Right cardiac atrium (tissue), 5 donors: ENCODE measurements around the gene TTC7B. TPM values are rescaled to one million over a fixed set of nuclear protein-coding genes. Genes with fewer than 3 reads are reported as not detected.

Experiments
- ATAC-seq, 2 donors: fragments of 200-7000 bp; cut with Tn5 transposase; one replicate each; pipeline versions ENCODE4 v1.8.0 to v1.9.1; 2020; ENCODE audit warnings: moderate library complexity in 2 of 2, mild to moderate bottlenecking in 1 of 2
- DNase-seq, 3 donors: peaks; one replicate each; pipeline ENCODE4 v3.0.0-alpha.2; 2020
- H3K27ac ChIP-seq: one replicate; pipeline ENCODE4 v1.5.1; 2013; ENCODE audit warnings: mild to moderate bottlenecking, low read length, control low read depth, moderate library complexity
- H3K27me3 ChIP-seq: one replicate; pipeline ENCODE4 v1.6.1; 2013; ENCODE audit not compliant: control insufficient read depth, insufficient read depth
- H3K4me1 ChIP-seq: one replicate; pipeline ENCODE4 v1.6.1; 2013; ENCODE audit warnings: low read length; ENCODE audit not compliant: control insufficient read depth, insufficient read depth
- H3K4me3 ChIP-seq: one replicate; pipeline ENCODE4 v1.5.1; 2013; ENCODE audit warnings: low read length, control low read depth
- H3K9me3 ChIP-seq: one replicate; pipeline ENCODE4 v1.6.1; 2013; ENCODE audit warnings: low read length; ENCODE audit not compliant: control insufficient read depth
- WGBS: extraction: QIAGEN DNeasy Blood & Tissue Kit; methylation state at CpG from one replicate; pipeline ENCODE4 v1.1.7; 2013; 5-methylcytosine and 5-hydroxymethylcytosine counted together
- intact Hi-C, 4 donors: fragments of 100-400 bp; cut with DNase I; formaldehyde crosslinking; loops; one replicate each; pipeline versions ENCODE4 v1.11.0 to v1.14.0; 2022 to 2023
- polyA plus RNA-seq: library from polyadenylated mRNA; stranded (reverse); fragments of 200-250 nt; gene quantifications from one replicate; pipeline ENCODE4 v1.2.3, GENCODE V29; 2013
- total RNA-seq, 4 donors: library from RNA; stranded (reverse); fragmentation: NEBNext Ultra II Directional; extraction: Animal tissue kit (Norgen Biotek cat#: 25700); gene quantifications; one replicate each; pipeline ENCODE4 v1.2.1, GENCODE V29; 2021
- donor health status: healthy with polysubstance abuse.
- donor health status: DM: no; HTN: yes; CAD: no.
- donor health status: DM: no; HTN: no; CAD: no.
- donor health status: DM: no; HTN: yes; CAD: no; lungs with severe emphysema.
- donor health status: DM: yes; HTN: yes; CAD: no.

TTC7B gene
- total and polyA plus RNA-seq, 5 donors, result 38.1 to 88.7 (median 82.8) TPM

DNA sequence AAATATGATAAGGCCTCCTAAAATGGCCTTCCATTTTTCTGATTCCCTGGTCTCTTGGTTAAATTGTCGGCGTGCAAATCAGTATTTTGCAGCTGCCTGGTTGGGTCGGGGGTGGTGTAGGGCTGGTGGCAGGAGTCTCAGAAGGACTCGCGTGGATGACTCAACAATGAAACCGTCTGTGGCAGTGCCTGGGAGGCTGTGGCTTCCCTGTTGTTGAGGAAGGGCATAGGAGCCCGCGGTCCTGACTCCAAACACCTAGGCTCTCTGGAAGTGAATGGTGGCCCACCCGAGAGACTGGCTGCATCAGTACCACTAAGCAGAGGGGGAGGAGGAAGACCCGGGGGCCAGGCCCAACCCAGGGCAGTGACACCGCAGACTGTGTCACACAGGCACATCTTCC, 207.9 kb downstream of the TTC7B start:
- no peaks in the 10 kb centered on the region for H3K27me3 ChIP-seq
- no peaks in the 10 kb centered on the region for H3K4me1 ChIP-seq
- intact Hi-C loops, result no loop called here
- H3K9me3 ChIP-seq, result no peaks in the 10 kb centered on the region
- WGBS, result 87% methylated on average over 11 of the region's 11 CpGs
- ATAC-seq, result no peak
- no peak overlapping the region for H3K4me3 ChIP-seq
- no peak for DNase-seq
- no peak overlapping the region for H3K27ac ChIP-seq

DNA sequence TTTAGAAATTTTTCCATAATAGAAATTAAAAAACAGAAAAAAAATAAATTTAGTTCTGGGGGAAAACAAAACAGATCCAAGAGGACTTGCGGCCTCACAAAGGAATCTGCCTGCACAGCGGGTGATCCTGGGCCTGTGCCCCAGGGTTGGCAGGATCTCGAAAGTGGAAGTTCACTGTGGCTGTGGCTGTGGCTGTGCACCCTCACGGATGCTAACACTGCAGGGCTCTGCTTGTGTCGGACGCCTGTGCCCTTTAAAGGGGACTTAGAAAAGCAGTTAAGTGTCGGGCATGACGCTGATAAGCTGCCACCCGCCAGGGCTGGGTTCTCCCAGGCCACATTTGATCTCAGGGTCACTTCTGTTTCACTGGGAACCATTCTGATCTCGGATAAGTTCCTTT, 209.1 kb downstream of the TTC7B start:
- no peaks in the 10 kb centered on the region for H3K27me3 ChIP-seq
- H3K4me1 ChIP-seq, result no peaks in the 10 kb centered on the region
- no peak for DNase-seq
- no peaks in the 10 kb centered on the region for H3K9me3 ChIP-seq
- WGBS, result 68% methylated on average over 10 of the region's 10 CpGs
- intact Hi-C loops, result no loop called here
- no peak overlapping the region for H3K4me3 ChIP-seq
- H3K27ac ChIP-seq, result peak overlapping the region; percentile 42
- peak; percentile 53 to 68 for ATAC-seq

DNA sequence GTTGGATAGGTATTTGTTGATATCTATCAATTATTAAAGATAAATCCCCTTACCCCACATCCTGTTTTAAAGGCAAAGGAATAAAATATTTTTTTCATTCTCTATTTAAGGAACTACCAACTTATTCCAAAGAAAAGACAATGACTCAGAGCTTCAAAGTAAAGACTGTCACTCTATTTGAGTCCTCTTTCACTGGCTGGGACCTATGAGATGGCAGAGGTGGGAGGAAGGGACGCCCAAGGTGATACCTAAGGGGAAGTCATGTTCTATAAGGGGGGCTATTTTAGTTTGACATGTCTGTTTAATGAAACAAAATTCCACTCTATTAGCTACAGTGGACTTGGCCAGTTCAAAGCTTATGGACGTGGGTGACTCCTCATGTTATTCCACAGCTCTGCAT, 209.8 kb downstream of the TTC7B start:
- no peaks in the 10 kb centered on the region for H3K9me3 ChIP-seq
- H3K27me3 ChIP-seq, result no peaks in the 10 kb centered on the region
- H3K4me3 ChIP-seq, result no peak overlapping the region
- 95% methylated on average over 2 of the region's 2 CpGs for WGBS
- H3K4me1 ChIP-seq, result no peaks in the 10 kb centered on the region
- DNase-seq (no peak), ATAC-seq (no peak)
- intact Hi-C loops, result no loop called here
- no peak overlapping the region for H3K27ac ChIP-seq

DNA sequence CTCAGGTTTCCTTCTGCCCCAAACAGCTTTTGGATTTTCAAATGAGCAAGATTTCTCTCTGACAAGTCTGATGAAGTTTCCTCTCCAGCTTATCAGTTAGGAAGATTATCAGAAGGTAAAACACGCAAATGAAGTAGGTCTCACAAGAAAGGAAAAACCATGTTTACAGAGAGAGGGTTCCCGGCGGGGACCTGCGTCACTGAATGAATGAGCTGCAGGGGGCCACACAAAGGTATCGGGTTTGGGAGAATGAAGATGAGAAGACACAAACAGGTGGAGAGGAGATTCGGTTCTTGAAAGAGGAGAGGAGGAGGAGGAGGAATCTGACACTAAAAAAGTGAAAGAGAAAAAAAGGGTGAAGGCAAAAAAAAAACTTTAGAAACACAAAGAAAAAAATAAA, 210.8 kb downstream of the TTC7B start:
- H3K27ac ChIP-seq, result no peak overlapping the region
- H3K9me3 ChIP-seq, result no peaks in the 10 kb centered on the region
- H3K4me3 ChIP-seq, result no peak overlapping the region
- DNase-seq, result no peak
- no peaks in the 10 kb centered on the region for H3K27me3 ChIP-seq
- H3K4me1 ChIP-seq, result no peaks in the 10 kb centered on the region
- no peak for ATAC-seq
- intact Hi-C loops, result no loop called here
- WGBS, result 79% methylated on average over 6 of the region's 6 CpGs

DNA sequence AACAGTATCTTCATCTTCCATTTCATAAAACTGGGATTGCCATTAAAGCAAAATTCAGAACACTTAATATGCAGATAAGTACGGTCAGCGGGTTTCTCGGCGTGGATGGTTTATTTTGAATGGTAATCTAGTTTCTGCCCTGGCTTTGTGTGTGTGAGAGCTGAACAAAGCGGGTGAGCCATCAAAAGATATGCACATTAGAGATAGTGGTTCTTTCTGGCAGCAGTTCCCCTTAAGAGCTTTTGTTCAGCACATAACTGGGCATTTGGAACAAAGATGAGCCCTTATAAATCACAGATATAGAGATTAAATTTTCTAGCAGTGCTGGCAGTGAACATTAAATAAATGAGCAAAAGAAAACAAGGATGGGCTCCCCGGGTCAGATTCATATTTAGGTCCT, 211.9 kb downstream of the TTC7B start:
- no peak overlapping the region for H3K4me3 ChIP-seq
- H3K27me3 ChIP-seq, result no peaks in the 10 kb centered on the region
- DNase-seq (no peak), ATAC-seq (peak in 1 of 2 donors; percentile 46)
- intact Hi-C loops, result no loop called here
- H3K27ac ChIP-seq, result no peak overlapping the region
- no peaks in the 10 kb centered on the region for H3K9me3 ChIP-seq
- WGBS, result 61% methylated on average over 6 of the region's 6 CpGs
- no peaks in the 10 kb centered on the region for H3K4me1 ChIP-seq

DNA sequence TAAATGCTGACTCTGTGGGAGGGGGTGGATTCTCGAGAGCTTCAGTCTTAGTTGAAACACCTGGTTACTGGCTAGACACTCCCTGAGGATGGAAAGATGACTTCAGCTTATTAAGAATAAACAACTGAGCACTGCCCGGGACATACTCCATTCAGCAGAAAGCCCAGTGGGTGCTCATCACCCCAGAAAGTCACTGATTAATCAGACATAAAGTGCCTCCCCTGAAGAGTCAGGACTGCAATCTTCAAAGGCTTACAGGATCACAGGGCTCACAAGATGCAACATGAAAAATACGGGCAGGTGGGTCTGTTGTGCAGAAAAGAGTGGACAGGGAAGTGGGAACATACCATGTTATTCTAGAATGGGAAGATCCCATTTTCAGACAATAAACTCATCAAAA, 212.4 kb downstream of the TTC7B start:
- Histone ChIP-seq H3K27ac (no peak overlapping the region), H3K4me1 (no peaks in the 10 kb centered on the region), H3K9me3 (no peaks in the 10 kb centered on the region), H3K27me3 (no peaks in the 10 kb centered on the region), H3K4me3 (no peak overlapping the region)
- ATAC-seq, result no peak
- intact Hi-C loops, result no loop called here
- 94% methylated on average over 3 of the region's 3 CpGs for WGBS
- DNase-seq, result no peak

DNA sequence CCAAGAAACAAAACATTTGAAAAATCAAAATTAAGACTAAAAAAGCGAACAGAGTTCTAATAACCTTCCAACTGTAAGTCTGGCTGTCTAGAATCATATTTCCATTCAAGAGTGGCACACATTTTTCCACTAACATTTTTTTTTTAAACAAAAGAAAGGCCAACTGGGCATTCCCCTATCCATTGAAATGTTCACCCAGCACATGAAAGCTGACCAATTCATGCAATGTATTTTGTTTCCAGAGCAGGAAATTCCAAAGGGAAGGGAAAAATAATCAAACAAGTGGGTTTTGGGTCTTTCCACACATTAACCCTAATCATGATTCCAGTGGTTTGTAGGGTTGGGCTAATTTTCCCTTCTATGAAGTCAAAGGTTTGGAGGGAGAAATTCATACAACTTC, 212.9 kb downstream of the TTC7B start:
- Histone ChIP-seq H3K9me3 (no peaks in the 10 kb centered on the region), H3K4me3 (no peak overlapping the region), H3K27ac (no peak overlapping the region), H3K27me3 (no peaks in the 10 kb centered on the region), H3K4me1 (no peaks in the 10 kb centered on the region)
- DNase-seq (no peak), ATAC-seq (no peak)
- intact Hi-C loops, result no loop called here
- WGBS, result 89% methylated on average over 1 of the region's 1 CpG

DNA sequence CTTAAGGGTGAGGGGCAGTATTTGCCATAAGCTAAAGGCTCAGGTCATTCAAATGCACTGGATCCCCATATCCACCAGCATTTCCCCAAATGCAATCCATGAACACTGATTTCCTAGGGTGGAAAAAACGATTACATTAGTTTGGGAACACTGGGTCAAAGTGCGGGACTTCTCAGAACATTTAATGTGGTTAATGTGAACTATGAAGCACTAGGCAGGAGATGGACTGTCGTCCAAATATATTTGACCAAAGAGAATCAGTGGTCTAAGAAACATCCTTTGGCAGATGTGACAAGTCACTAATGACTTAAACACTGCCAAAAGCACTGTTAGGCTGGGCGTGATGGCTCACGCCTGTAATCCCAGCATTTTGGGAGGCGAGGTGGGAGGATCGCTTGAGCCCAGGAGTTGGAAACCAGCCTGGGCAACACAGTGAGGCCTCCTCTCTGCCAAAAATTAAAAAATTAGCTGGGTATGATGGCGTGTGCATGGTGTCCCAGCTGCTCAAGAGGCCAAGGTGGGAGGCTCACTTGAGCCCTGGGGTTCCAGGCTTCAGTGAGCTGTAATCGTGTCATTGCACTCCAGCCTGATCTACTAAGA, 214.0 kb downstream of the TTC7B start:
- ATAC-seq, result no peak
- Histone ChIP-seq H3K4me3 (no peak overlapping the region), H3K9me3 (no peaks in the 10 kb centered on the region), H3K4me1 (no peaks in the 10 kb centered on the region), H3K27me3 (no peaks in the 10 kb centered on the region), H3K27ac (no peak overlapping the region)
- WGBS, result 76% methylated on average over 9 of the region's 9 CpGs
- intact Hi-C loops, result no loop called here
- DNase-seq, result no peak

DNA sequence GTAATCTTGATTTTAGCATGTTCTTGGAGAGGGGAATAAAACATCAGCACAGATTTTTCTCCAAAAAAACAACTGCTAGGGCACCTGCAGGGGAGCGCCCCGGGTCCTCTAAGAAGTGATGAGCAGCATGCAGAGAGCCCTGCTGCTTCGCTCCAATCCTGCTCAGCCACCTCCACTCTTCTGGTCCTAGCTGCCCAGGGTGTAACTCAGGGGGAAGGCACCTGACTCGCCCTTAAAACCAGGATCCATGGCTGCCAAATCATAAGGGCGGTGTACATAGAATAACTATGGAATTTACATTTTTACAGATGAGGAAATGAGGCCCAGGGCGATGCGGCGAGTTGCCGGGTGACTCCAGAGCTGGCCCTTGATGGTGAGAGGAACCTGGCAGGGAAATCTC, 214.7 kb downstream of the TTC7B start:
- Histone ChIP-seq H3K4me1 (no peaks in the 10 kb centered on the region), H3K27ac (no peak overlapping the region), H3K27me3 (no peaks in the 10 kb centered on the region), H3K9me3 (no peaks in the 10 kb centered on the region), H3K4me3 (no peak overlapping the region)
- 83% methylated on average over 9 of the region's 9 CpGs for WGBS
- no peak for ATAC-seq
- intact Hi-C loops, result no loop called here
- no peak for DNase-seq

DNA sequence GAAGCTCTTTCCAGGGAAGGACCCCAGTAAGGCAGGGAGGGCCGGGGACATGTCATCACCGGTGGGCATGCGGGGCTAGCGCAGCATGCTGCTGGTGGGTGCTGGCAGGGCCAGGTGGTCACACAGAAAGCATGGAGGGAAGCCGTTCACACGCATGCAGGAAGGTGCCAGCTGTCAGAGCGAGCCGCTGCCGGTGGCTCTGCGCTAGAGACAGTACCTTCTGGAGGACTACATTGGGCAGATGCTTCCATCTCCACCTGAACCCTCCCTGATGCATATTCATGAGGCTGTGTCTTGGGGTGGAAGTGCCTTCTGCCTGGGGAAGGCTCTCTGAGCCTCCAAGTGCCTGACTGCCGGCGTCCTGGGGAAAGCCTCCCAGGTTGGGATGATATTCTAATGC, 215.6 kb downstream of the TTC7B start:
- Histone ChIP-seq H3K4me3 (no peak overlapping the region), H3K27me3 (no peaks in the 10 kb centered on the region), H3K4me1 (no peaks in the 10 kb centered on the region), H3K9me3 (no peaks in the 10 kb centered on the region), H3K27ac (no peak overlapping the region)
- WGBS, result 94% methylated on average over 12 of the region's 12 CpGs
- intact Hi-C loops, result no loop called here
- ATAC-seq (no peak), DNase-seq (no peak)

DNA sequence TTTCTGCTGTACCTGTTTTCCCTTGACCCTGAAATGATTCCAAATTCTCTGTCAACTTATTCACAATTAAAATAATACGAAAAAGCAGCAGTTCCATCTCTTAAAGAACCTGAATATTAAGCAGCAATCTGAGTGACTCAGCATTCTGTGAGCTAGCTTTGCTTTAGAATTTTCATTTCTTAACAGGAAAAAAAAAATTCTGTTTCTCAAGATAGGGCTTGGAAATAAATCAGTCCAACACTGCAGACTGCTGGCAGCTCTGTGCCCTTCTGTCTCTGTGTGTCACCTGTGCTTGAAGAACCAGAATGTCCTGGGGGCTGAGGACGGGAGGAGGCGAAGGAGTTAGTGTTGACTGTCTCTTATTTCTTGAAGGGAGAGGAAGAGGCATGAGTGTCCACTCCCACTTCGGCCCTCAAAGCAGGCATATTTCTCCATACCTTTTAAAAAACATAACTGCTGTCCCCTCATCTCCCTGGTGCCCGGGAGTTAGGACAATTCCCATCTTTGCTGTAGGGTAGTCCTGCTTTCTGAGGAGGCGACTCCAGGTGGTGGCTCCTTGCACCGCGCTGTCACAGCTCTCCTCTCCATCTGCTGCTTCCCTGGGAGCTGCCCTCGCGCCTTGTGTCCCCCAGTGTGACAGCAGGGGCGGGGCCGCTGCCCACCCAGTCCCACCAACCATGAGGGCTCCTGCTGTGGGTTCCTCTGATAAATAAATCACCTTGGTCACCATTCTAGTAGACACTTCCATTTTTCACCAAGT, 216.3 kb downstream of the TTC7B start:
- intact Hi-C loops, result no loop called here
- no peak for DNase-seq
- no peaks in the 10 kb centered on the region for H3K9me3 ChIP-seq
- H3K27me3 ChIP-seq, result no peaks in the 10 kb centered on the region
- H3K27ac ChIP-seq, result no peak overlapping the region
- no peaks in the 10 kb centered on the region for H3K4me1 ChIP-seq
- H3K4me3 ChIP-seq, result no peak overlapping the region
- 83% methylated on average over 12 of the region's 12 CpGs for WGBS
- peak in 1 of 2 donors; percentile 34 for ATAC-seq
